Neural progenitor cell (in vitro differentiated cells): ENCODE data around the gene C1QTNF2. TPM values are rescaled to one million over a fixed set of nuclear protein-coding genes. Genes with fewer than 3 reads are reported as not detected.

Experiments used
- DNase-seq: peaks from one replicate; pipeline ENCODE4 v3.0.0-alpha.2; 2016; ENCODE audit warnings: low spot score
- H2AFZ ChIP-seq: fragments of 200-600 bp; sonication (generic); replicated peaks from 2 replicates; pipeline ENCODE4 v1.6.1; 2016; ENCODE audit warnings: antibody characterized with exemption
- H3F3A ChIP-seq: fragments of 200-600 bp; sonication (generic); 2 replicates; pipeline ENCODE4 v1.6.1; 2016; ENCODE audit warnings: antibody characterized with exemption, low read depth
- H3K27ac ChIP-seq: fragments of 200-600 bp; sonication (generic); 2 replicates; pipeline ENCODE4 v1.5.1; 2016; ENCODE audit warnings: mild to moderate bottlenecking
- H3K27me3 ChIP-seq: fragments of 200-600 bp; sonication (generic); 2 replicates; pipeline ENCODE4 v1.6.1; 2016; ENCODE audit warnings: mild to moderate bottlenecking, moderate library complexity
- H3K36me3 ChIP-seq: fragments of 200-600 bp; sonication (generic); 2 replicates; pipeline ENCODE4 v1.5.1; 2016
- H3K4me1 ChIP-seq: fragments of 200-600 bp; sonication (generic); 2 replicates; pipeline ENCODE4 v1.6.1; 2016; ENCODE audit warnings: mixed run types
- H3K4me2 ChIP-seq: fragments of 200-600 bp; sonication (generic); 2 replicates; pipeline ENCODE4 v1.6.1; 2016
- H3K4me3 ChIP-seq: fragments of 200-600 bp; sonication (generic); 2 replicates; pipeline ENCODE4 v1.5.1; 2016
- H3K79me2 ChIP-seq: fragments of 200-600 bp; sonication (generic); 2 replicates; pipeline ENCODE4 v1.6.1; 2016; ENCODE audit warnings: low read depth
- H3K9ac ChIP-seq: fragments of 200-600 bp; sonication (generic); 2 replicates; pipeline ENCODE4 v1.6.1; 2016
- H3K9me3 ChIP-seq: fragments of 200-600 bp; sonication (generic); 2 replicates; pipeline ENCODE4 v1.5.1; 2016; ENCODE audit warnings: low read depth
- H4K20me1 ChIP-seq: fragments of 200-600 bp; sonication (generic); 2 replicates; pipeline ENCODE4 v1.6.1; 2016; ENCODE audit warnings: low read depth
- H3K27ac Mint-ChIP-seq: 3 replicates; pipeline ENCODE4 v1.8.0; 2021; ENCODE audit warnings: mixed read lengths
- H3K27me3 Mint-ChIP-seq: 2 replicates; pipeline ENCODE4 v1.8.0; 2022; ENCODE audit warnings: low read depth, mild to moderate bottlenecking, inconsistent platforms, moderate library complexity, mixed read lengths; ENCODE audit not compliant: insufficient read depth
- H3K36me3 Mint-ChIP-seq: 3 replicates; pipeline ENCODE4 v1.8.0; 2021; ENCODE audit warnings: mixed read lengths
- H3K4me1 Mint-ChIP-seq: 3 replicates; pipeline ENCODE4 v1.8.0; 2021; ENCODE audit warnings: mixed read lengths
- H3K4me3 Mint-ChIP-seq: 3 replicates; pipeline ENCODE4 v1.8.0; 2021; ENCODE audit warnings: mild to moderate bottlenecking, moderate library complexity, mixed read lengths
- H3K9me3 Mint-ChIP-seq: 3 replicates; pipeline ENCODE4 v1.8.0; 2020; ENCODE audit warnings: mixed read lengths
- EZH2 ChIP-seq: fragments of 200-600 bp; sonication (generic); IDR thresholded peaks from 2 replicates; pipeline ENCODE4 v1.6.1; 2017; ENCODE audit warnings: antibody characterized with exemption, mild to moderate bottlenecking, moderate library complexity
- EZH2phosphoT487 ChIP-seq: fragments of 200-600 bp; sonication (generic); IDR thresholded peaks from 2 replicates; pipeline ENCODE4 v1.6.1; 2017; ENCODE audit warnings: antibody characterized with exemption
- total RNA-seq: library from RNA; depleted of rRNA; stranded (reverse); fragments of >200 nt; gene quantifications from 2 replicates; pipeline ENCODE4 v1.2.3, GENCODE V29; 2015; ENCODE audit warnings: low replicate concordance
- TF ChIP-seq, protein P1 (sequence below): fragments of 200-600 bp; sonication (generic); IDR thresholded peaks from 2 replicates; pipeline ENCODE4 v1.5.1; 2017; ENCODE audit warnings: antibody characterized with exemption, mild to moderate bottlenecking

C1QTNF2 gene
- total RNA-seq, 1 donor from 2014 or later, result 0.06 TPM

GRCh38 chr5:160348080-160348479 lies 22.3 kb downstream of the C1QTNF2 start:
- no peak overlapping the region for H3K4me2 ChIP-seq
- no peak overlapping the region for H3K27ac ChIP-seq
- no peaks in the 10 kb centered on the region for H3K9me3 Mint-ChIP-seq
- peaks cover 3% of the 10 kb centered on the region for H3K36me3 Mint-ChIP-seq
- H4K20me1 ChIP-seq, result no peaks in the 10 kb centered on the region
- no peaks in the 10 kb centered on the region for H3K27me3 ChIP-seq
- no peak overlapping the region for H3K9ac ChIP-seq
- no peak overlapping the region for H2AFZ ChIP-seq
- H3K36me3 ChIP-seq, result no peaks in the 10 kb centered on the region
- peaks cover 4% of the 10 kb centered on the region for H3K4me1 ChIP-seq
- H3F3A ChIP-seq, result no peaks in the 10 kb centered on the region
- H3K4me3 ChIP-seq, result no peak overlapping the region
- H3K79me2 ChIP-seq, result no peaks in the 10 kb centered on the region
- peaks cover 8% of the 10 kb centered on the region for H3K4me1 Mint-ChIP-seq
- no peak overlapping the region for H3K27ac Mint-ChIP-seq
- peaks cover 8% of the 10 kb centered on the region for H3K27me3 Mint-ChIP-seq
- H3K9me3 ChIP-seq, result no peaks in the 10 kb centered on the region
- H3K4me3 Mint-ChIP-seq, result no peak overlapping the region
- no peak for DNase-seq
- TF ChIP-seq EZH2phosphoT487 (no peak), EZH2 (no peak)
- TF ChIP-seq, protein P1, sequence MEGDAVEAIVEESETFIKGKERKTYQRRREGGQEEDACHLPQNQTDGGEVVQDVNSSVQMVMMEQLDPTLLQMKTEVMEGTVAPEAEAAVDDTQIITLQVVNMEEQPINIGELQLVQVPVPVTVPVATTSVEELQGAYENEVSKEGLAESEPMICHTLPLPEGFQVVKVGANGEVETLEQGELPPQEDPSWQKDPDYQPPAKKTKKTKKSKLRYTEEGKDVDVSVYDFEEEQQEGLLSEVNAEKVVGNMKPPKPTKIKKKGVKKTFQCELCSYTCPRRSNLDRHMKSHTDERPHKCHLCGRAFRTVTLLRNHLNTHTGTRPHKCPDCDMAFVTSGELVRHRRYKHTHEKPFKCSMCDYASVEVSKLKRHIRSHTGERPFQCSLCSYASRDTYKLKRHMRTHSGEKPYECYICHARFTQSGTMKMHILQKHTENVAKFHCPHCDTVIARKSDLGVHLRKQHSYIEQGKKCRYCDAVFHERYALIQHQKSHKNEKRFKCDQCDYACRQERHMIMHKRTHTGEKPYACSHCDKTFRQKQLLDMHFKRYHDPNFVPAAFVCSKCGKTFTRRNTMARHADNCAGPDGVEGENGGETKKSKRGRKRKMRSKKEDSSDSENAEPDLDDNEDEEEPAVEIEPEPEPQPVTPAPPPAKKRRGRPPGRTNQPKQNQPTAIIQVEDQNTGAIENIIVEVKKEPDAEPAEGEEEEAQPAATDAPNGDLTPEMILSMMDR, result no peak

DNA sequence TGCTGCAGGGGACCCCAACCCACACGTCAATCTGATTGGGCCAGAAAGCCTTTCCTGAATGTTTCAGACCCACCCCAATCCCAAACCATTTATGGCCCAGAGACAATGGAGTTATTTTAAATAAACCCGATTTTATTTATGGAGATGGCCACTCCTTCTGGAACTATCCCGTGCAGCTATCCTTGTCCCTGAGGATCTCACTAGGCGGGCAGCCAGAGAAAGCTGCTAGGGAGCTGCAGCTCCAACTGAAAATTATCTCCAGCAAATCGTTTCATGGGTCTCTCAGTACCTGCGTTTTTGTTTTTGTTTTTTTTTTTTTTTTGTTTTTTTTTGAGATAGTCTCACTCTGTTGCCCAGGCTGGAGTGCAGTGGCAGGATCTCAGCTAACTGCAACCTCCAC lies 23.0 kb downstream of the C1QTNF2 start:
- no peaks in the 10 kb centered on the region for H3K79me2 ChIP-seq
- Mint-ChIP-seq H3K27me3 (peaks cover 8% of the 10 kb centered on the region), H3K4me3 (no peak overlapping the region), H3K36me3 (peaks cover 3% of the 10 kb centered on the region), H3K27ac (no peak overlapping the region), H3K4me1 (peaks cover 8% of the 10 kb centered on the region), H3K9me3 (no peaks in the 10 kb centered on the region)
- H3K9me3 ChIP-seq, result no peaks in the 10 kb centered on the region
- H3K4me3 ChIP-seq, result no peak overlapping the region
- H3K27me3 ChIP-seq, result no peaks in the 10 kb centered on the region
- no peaks in the 10 kb centered on the region for H4K20me1 ChIP-seq
- peaks cover 4% of the 10 kb centered on the region for H3K4me1 ChIP-seq
- H3F3A ChIP-seq, result no peaks in the 10 kb centered on the region
- DNase-seq, result no peak
- H2AFZ ChIP-seq, result no peak overlapping the region
- no peak overlapping the region for H3K27ac ChIP-seq
- H3K4me2 ChIP-seq, result no peak overlapping the region
- TF ChIP-seq, protein P1, result no peak
- no peak for TF ChIP-seq EZH2
- no peak for TF ChIP-seq EZH2phosphoT487
- H3K36me3 ChIP-seq, result no peaks in the 10 kb centered on the region
- H3K9ac ChIP-seq, result no peak overlapping the region

- Mint-ChIP-seq H3K4me3 (no peak overlapping the region), H3K9me3 (no peaks in the 10 kb centered on the region), H3K27ac (no peak overlapping the region), H3K36me3 (no peaks in the 10 kb centered on the region), H3K4me1 (peaks cover 22% of the 10 kb centered on the region), H3K27me3 (peaks cover 8% of the 10 kb centered on the region)
- H3K4me2 ChIP-seq, result no peak overlapping the region
- no peaks in the 10 kb centered on the region for H3F3A ChIP-seq
- TF ChIP-seq, protein P1, result no peak
- TF ChIP-seq EZH2phosphoT487 (no peak), EZH2 (no peak)
- H3K4me3 ChIP-seq, result no peak overlapping the region
- no peak for DNase-seq
- no peaks in the 10 kb centered on the region for H3K27me3 ChIP-seq
- no peaks in the 10 kb centered on the region for H4K20me1 ChIP-seq
- H3K27ac ChIP-seq, result no peak overlapping the region
- H3K9me3 ChIP-seq, result no peaks in the 10 kb centered on the region
- no peak overlapping the region for H3K9ac ChIP-seq
- H2AFZ ChIP-seq, result no peak overlapping the region
- H3K4me1 ChIP-seq, result peaks cover 4% of the 10 kb centered on the region
- H3K36me3 ChIP-seq, result no peaks in the 10 kb centered on the region
- no peaks in the 10 kb centered on the region for H3K79me2 ChIP-seq
Measured at GRCh38 chr5:160342413-160342941, 27.9 kb downstream of the C1QTNF2 start.
